NCI-H774 (cell line): ENCODE measurements around the gene ZNF474.

Experiments used
- DNase-seq: peaks from one replicate; lab custom pipeline; 2025; lab: John Stamatoyannopoulos, UW

ZNF474 gene

GRCh38 chr5:122118356-122118948 lies 10.9 kb upstream of the ZNF474 start:
- DNase-seq, result no peak

- no peak for DNase-seq
Measured at GRCh38 chr5:122119205-122119604, 10.1 kb upstream of the ZNF474 start.

- DNase-seq, result no peak
Measured at GRCh38 chr5:122120493-122120892, 8.9 kb upstream of the ZNF474 start.

GRCh38 chr5:122120957-122121356 lies 8.4 kb upstream of the ZNF474 start:
- DNase-seq, result no peak

- no peak for DNase-seq
Measured at GRCh38 chr5:122121479-122122465, 7.6 kb upstream of the ZNF474 start.

- DNase-seq, result no peak
Measured at GRCh38 chr5:122124766-122125165, 4.6 kb upstream of the ZNF474 start.

GRCh38 chr5:122126177-122126755 lies 3.1 kb upstream of the ZNF474 start:
- DNase-seq, result no peak

- DNase-seq, result no peak
Measured at GRCh38 chr5:122126756-122127321, 2.5 kb upstream of the ZNF474 start.

- DNase-seq, result no peak
Measured at GRCh38 chr5:122130152-122130551, 806 bp downstream of the ZNF474 start.

GRCh38 chr5:122137702-122138101 lies 8.4 kb downstream of the ZNF474 start:
- no peak for DNase-seq

GRCh38 chr5:122138356-122138755 lies 9.0 kb downstream of the ZNF474 start:
- no peak for DNase-seq

GRCh38 chr5:122140900-122141299 lies 11.6 kb downstream of the ZNF474 start:
- no peak for DNase-seq

GRCh38 chr5:122141751-122142150 lies 12.4 kb downstream of the ZNF474 start:
- no peak for DNase-seq

- no peak for DNase-seq
Measured at GRCh38 chr5:122142480-122143164, 13.3 kb downstream of the ZNF474 start.

GRCh38 chr5:122144236-122144635 lies 14.9 kb downstream of the ZNF474 start:
- no peak for DNase-seq

- no peak for DNase-seq
Measured at GRCh38 chr5:122145906-122146305, 16.6 kb downstream of the ZNF474 start.

- no peak for DNase-seq
Measured at GRCh38 chr5:122149321-122150090, 20.2 kb downstream of the ZNF474 start.

GRCh38 chr5:122150215-122150614 lies 20.9 kb downstream of the ZNF474 start:
- no peak for DNase-seq

GRCh38 chr5:122151640-122152039 lies 22.3 kb downstream of the ZNF474 start:
- no peak for DNase-seq

GRCh38 chr5:122152266-122152900 lies 23.0 kb downstream of the ZNF474 start:
- no peak for DNase-seq

- DNase-seq, result no peak
Measured at GRCh38 chr5:122153230-122153629, 23.9 kb downstream of the ZNF474 start.
